Endothelial cell of umbilical vein (primary cell): ENCODE measurements around the gene MYL11. TPM values are rescaled to one million over a fixed set of nuclear protein-coding genes. Genes with fewer than 3 reads are reported as not detected.

Experiments
- BruUV-seq: library from RNA; stranded (reverse); fragments of 400-500 nt; replicated peaks from 2 replicates; lab custom pipeline; 2021; lab: Mats Ljungman, UMichigan
- CTCF ChIA-PET: fragments of 300-600, 350-600 bp; sonication (Branson Sonifier 250); formaldehyde crosslinking; loops from one replicate; lab custom pipeline; 2021; ENCODE audit warnings: antibody characterized with exemption, inconsistent platforms; lab: Charles Lee
- POLR2A ChIA-PET: fragments of 300-600, 350-600 bp; sonication (Branson Sonifier 250); formaldehyde crosslinking; loops from one replicate; lab custom pipeline; 2021; ENCODE audit warnings: antibody characterized with exemption, inconsistent platforms; lab: Charles Lee
- DNase-seq: peaks from one replicate; pipeline ENCODE4 v3.0.0-alpha.2; 2011; ENCODE audit warnings: low read depth, low spot score
- FAIRE-seq: peaks from 2 replicates; lab custom pipeline; 2011; peaks lifted over from hg19 to GRCh38; lab: Jason Lieb, UNC
- H2AFZ ChIP-seq: 2 replicates; pipeline ENCODE4 v1.6.0; 2012; ENCODE audit warnings: low read depth, low read length, control low read depth, inconsistent platforms
- H3K27ac ChIP-seq: 2 replicates; pipeline ENCODE4 v1.5.1; 2011; ENCODE audit warnings: low read depth, mild to moderate bottlenecking, control low read depth, low read length, moderate library complexity; ENCODE audit not compliant: insufficient read depth
- H3K27me3 ChIP-seq, 2 experiments: 2 replicates each; pipeline versions ENCODE4 v1.6.0 to v1.6.1; 2011; ENCODE audit warnings: low read length in 2 of 2, mixed read lengths in 1 of 2; ENCODE audit not compliant: control insufficient read depth in 2 of 2, insufficient read depth in 2 of 2
- H3K36me3 ChIP-seq, 2 experiments: 2 replicates in 1 of 2; 3 replicates in 1 of 2; pipeline ENCODE4 v1.5.1; 2011; ENCODE audit warnings: low read length in 2 of 2, mild to moderate bottlenecking in 1 of 2, moderate library complexity in 1 of 2; ENCODE audit not compliant: control insufficient read depth in 2 of 2, insufficient read depth in 2 of 2; ENCODE audit errors: extremely low read depth in 1 of 2
- H3K4me1 ChIP-seq: 3 replicates; pipeline ENCODE4 v1.5.1; 2011; ENCODE audit warnings: mild to moderate bottlenecking, low read length; ENCODE audit not compliant: control insufficient read depth, insufficient read depth; ENCODE audit errors: extremely low read depth
- H3K4me2 ChIP-seq: 2 replicates; pipeline ENCODE4 v1.6.1; 2011; ENCODE audit warnings: low read length, control low read depth, mixed read lengths; ENCODE audit not compliant: insufficient read depth
- H3K4me3 ChIP-seq, 3 experiments: fragments of 200-600 bp in 1 of 3; sonication (generic), shearing (Covaris generic) in 1 of 3; replicated peaks in 1 of 3; 2 replicates each; pipeline ENCODE4 v1.5.1; 2011 to 2016; ENCODE audit warnings: control low read depth in 3 of 3, low read length in 3 of 3, mild to moderate bottlenecking in 2 of 3, inconsistent platforms in 1 of 3, low read depth in 1 of 3, moderate library complexity in 1 of 3; ENCODE audit not compliant: insufficient read depth in 1 of 3
- H3K79me2 ChIP-seq: 2 replicates; pipeline ENCODE4 v1.6.0; 2012; ENCODE audit warnings: low read length, inconsistent platforms; ENCODE audit not compliant: control insufficient read depth, insufficient read depth
- H3K9ac ChIP-seq: replicated peaks from 2 replicates; pipeline ENCODE3; 2011; ENCODE audit warnings: low read length, control low read depth; ENCODE audit not compliant: insufficient read depth; ENCODE audit errors: extremely low read depth
- H3K9me1 ChIP-seq: replicated peaks from 3 replicates; pipeline ENCODE4 v1.6.0; 2011; ENCODE audit warnings: mild to moderate bottlenecking, low read length; ENCODE audit not compliant: control insufficient read depth, insufficient read depth; ENCODE audit errors: extremely low read depth
- H3K9me3 ChIP-seq: replicated peaks from 2 replicates; pipeline ENCODE4 v1.5.1; 2012; ENCODE audit warnings: low read length, inconsistent platforms; ENCODE audit not compliant: control insufficient read depth, insufficient read depth
- H4K20me1 ChIP-seq: replicated peaks from 2 replicates; pipeline ENCODE3; 2011; ENCODE audit warnings: mild to moderate bottlenecking, low read length; ENCODE audit not compliant: control insufficient read depth, insufficient read depth; ENCODE audit errors: extremely low read depth
- CTCF ChIP-seq, 2 donors: IDR thresholded peaks; 1 replicate in 1 of 2; 2 replicates in 1 of 2; pipeline ENCODE4 v1.5.1; 2011; ENCODE audit warnings: low read length in 2 of 2, mild to moderate bottlenecking in 2 of 2, moderate library complexity in 2 of 2, control low read depth in 1 of 2, inconsistent platforms in 1 of 2, low read depth in 1 of 2; ENCODE audit not compliant: insufficient read depth in 1 of 2; ENCODE audit errors: extremely low read depth in 1 of 2
- EZH2 ChIP-seq: IDR thresholded peaks from 2 replicates; pipeline ENCODE4 v1.6.1; 2012; ENCODE audit warnings: borderline replicate concordance, low read depth, mild to moderate bottlenecking, moderate library complexity, low read length, inconsistent platforms; ENCODE audit not compliant: severe bottlenecking
- FOS ChIP-seq: IDR thresholded peaks from 2 replicates; pipeline ENCODE4 v1.6.1; 2011; ENCODE audit warnings: mild to moderate bottlenecking, low read length, moderate library complexity, borderline replicate concordance; ENCODE audit not compliant: insufficient read depth
- GATA2 ChIP-seq: IDR thresholded peaks from 2 replicates; pipeline ENCODE4 v1.7.0; 2011; ENCODE audit warnings: low read depth, mild to moderate bottlenecking, moderate library complexity, mixed read lengths, low read length; ENCODE audit not compliant: insufficient read length, insufficient read depth
- JUN ChIP-seq: IDR thresholded peaks from 2 replicates; pipeline ENCODE4 v1.6.1; 2011; ENCODE audit warnings: borderline replicate concordance, low read depth; ENCODE audit not compliant: insufficient read length, insufficient read depth
- MAX ChIP-seq: IDR thresholded peaks from 2 replicates; pipeline ENCODE4 v1.6.1; 2011; ENCODE audit not compliant: insufficient read depth, insufficient read length
- MYC ChIP-seq: IDR thresholded peaks from one replicate; pipeline ENCODE4 v1.6.1; 2011; ENCODE audit warnings: mild to moderate bottlenecking, low read depth, low read length
- POLR2A ChIP-seq: IDR thresholded peaks from 2 replicates; pipeline ENCODE4 v1.6.1; 2012; ENCODE audit warnings: low read depth, mild to moderate bottlenecking, control low read depth, low read length
- POLR2AphosphoS5 ChIP-seq: IDR thresholded peaks from 2 replicates; pipeline ENCODE4 v1.6.1; 2012; ENCODE audit warnings: low read depth, mild to moderate bottlenecking, control low read depth, low read length, moderate library complexity; ENCODE audit not compliant: insufficient read depth
- dilution Hi-C: fragments of 300-500 bp; cut with MboI; formaldehyde crosslinking; loops from one replicate; pipeline ENCODE4 v1.15.0; 2019; ENCODE audit warnings: low sequenced_read_pairs; ENCODE audit not compliant: extremely low pct_ligation_motif_present
- intact Hi-C: fragments of 100-400 bp; cut with micrococcal nuclease; formaldehyde crosslinking; loops from one replicate; pipeline ENCODE4 v1.10.0; 2022
- polyA plus RNA-seq, 4 experiments: library from polyadenylated mRNA; depleted of rRNA in 3 of 4; stranded (reverse) in 3 of 4; unstranded in 1 of 4; fragments of >200 nt; gene quantifications; 2 replicates each; pipeline versions ENCODE4 v1.2.1 to v1.2.3, GENCODE V29; 2011 to 2012; ENCODE audit warnings: missing spikeins in 1 of 4
- total RNA-seq: library from RNA; stranded (reverse); gene quantifications from 2 replicates; pipeline ENCODE4 v1.2.3, GENCODE V29; 2021

MYL11 gene
- total and polyA plus RNA-seq, 2 donors (not counting 3 experiments of a cell fraction or from before 2014, with no cell fraction given): 1.3 TPM; not detected in 1

DNA sequence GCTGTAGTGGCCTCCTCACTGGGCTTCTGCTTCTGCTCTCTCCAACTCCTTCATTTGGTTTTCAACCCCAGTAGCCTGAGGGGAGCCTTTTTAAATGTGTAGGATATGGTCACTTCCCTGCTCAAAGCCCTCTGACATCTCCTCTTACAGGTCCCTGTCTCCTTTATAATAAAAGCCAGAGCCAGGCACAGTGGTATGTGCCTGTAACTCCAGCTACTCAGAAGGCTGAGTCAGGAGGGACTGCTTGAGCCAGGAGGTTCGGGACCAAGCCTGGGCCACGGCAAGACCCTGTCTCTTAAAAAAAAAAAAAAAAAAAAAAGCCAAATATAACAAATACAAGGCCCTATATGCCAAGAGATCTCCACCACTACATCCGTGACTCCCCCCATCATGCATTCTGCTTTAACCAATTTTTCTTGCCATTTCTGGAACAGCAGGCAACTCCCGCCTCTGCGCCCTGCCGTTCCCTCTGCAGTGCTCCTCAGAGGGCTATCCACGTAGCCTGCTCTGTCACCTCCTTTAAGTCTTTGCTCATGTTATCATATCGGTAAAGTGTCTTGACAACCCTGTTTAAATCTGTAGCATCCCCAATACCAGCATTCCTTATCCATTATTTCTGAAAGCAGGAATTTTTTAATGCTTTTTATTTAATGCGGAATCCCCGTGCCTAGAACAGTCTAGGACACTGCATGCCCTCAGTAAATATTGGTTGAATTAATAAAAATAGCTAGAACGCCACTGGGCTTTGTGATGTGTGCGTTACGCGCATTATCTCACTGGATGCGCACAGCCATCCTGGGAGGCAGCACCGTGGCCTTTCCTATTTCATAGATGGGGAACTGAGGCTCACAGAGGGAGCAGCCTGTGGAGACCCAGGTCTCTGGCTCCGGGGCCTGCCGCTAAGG lies 42.3 kb downstream of the MYL11 start:
- DNase-seq: no peak
- H3K9me3 ChIP-seq: no peaks in the 10 kb centered on the region
- H3K79me2 ChIP-seq: peaks cover under 1% of the 10 kb centered on the region
- H3K4me1 ChIP-seq: peaks cover 3% of the 10 kb centered on the region
- BruUV-seq: no TSS peak
- no peak overlapping the region for H3K27ac ChIP-seq
- H3K4me3 ChIP-seq: peak overlapping the region in 2 of 3 experiments; percentile 44 to 57
- H3K4me2 ChIP-seq: peak overlapping the region; percentile 53
- ChIA-PET CTCF (interaction anchor here (0.6 to 4.8 kb wide), 15 partner anchors 8 to 371 kb away, joined by 3 to 46 read pairs (median 6); partner anchors contain the start of genes CORO1A, DCTPP1, PRR14 and TBX6), POLR2A (interaction anchor here (0.7 to 1.3 kb wide), 2 partner anchors 8 to 13 kb away, joined by 6 to 12 read pairs; partner anchors contain the start of gene DCTPP1)
- intact Hi-C loops (no loop called here), dilution Hi-C loops (no loop called here)
- H3K9ac ChIP-seq: no peak overlapping the region
- H3K36me3 ChIP-seq: peaks cover 5 to 6% of the 10 kb centered on the region in 2 experiments
- TF ChIP-seq MYC (no peak), MAX (no peak), JUN (no peak), POLR2AphosphoS5 (no peak), CTCF (IDR thresholded peaks at IDR 0.05; ENCODE audit: extremely low read depth in 1 of 2, insufficient read depth in 1 of 2, low read depth in 1 of 2, low read length in 2 of 2) (no peak), POLR2A (no peak), EZH2 (no peak), GATA2 (no peak), FOS (no peak)
- no peaks in the 10 kb centered on the region for H4K20me1 ChIP-seq
- no peak for FAIRE-seq
- peak overlapping the region; percentile 62 for H2AFZ ChIP-seq
- no peaks in the 10 kb centered on the region for H3K27me3 ChIP-seq
- no peaks in the 10 kb centered on the region for H3K9me1 ChIP-seq
